Epithelial cell of proximal tubule (primary cell): ENCODE measurements around the gene GSTO2. TPM values are rescaled to one million over a fixed set of nuclear protein-coding genes. Genes with fewer than 3 reads are reported as not detected.

Experiments
- DNase-seq: peaks from one replicate; pipeline ENCODE4 v3.0.0-alpha.2; 2011; ENCODE audit warnings: low read depth
- H3K4me3 ChIP-seq: 2 replicates; pipeline ENCODE4 v1.5.1; 2011; ENCODE audit warnings: low read depth, mild to moderate bottlenecking, low read length
- CTCF ChIP-seq: conservative IDR thresholded peaks from 2 replicates; pipeline ENCODE4 v1.5.1; 2012; ENCODE audit warnings: low read depth, mild to moderate bottlenecking, low read length
- total RNA-seq: library from RNA; depleted of rRNA; stranded (reverse); fragments of >200 nt; gene quantifications from 2 replicates; pipeline ENCODE4 v1.2.3, GENCODE V29; 2015

GSTO2 gene
- total RNA-seq, 1 donor from 2014 or later, result 9.5 TPM

- DNase-seq, result no peak
- TF ChIP-seq CTCF, result no peak
Observed at GRCh38 chr10:104296687-104297436, 27.9 kb downstream of the GSTO2 start.

GRCh38 chr10:104297697-104298660 lies 29.0 kb downstream of the GSTO2 start:
- peak; percentile 59 for TF ChIP-seq CTCF

More at GRCh38 chr10:104296687-104297436, 27.9 kb downstream of the GSTO2 start:
- H3K4me3 ChIP-seq, result no peak overlapping the region

GRCh38 chr10:104299031-104299904 lies 30.3 kb downstream of the GSTO2 start:
- no peak for DNase-seq
- TF ChIP-seq CTCF, result no peak
- no peak overlapping the region for H3K4me3 ChIP-seq

More at GRCh38 chr10:104297697-104298660, 29.0 kb downstream of the GSTO2 start:
- no peak overlapping the region for H3K4me3 ChIP-seq
- DNase-seq, result no peak

- no peak for TF ChIP-seq CTCF
- DNase-seq, result no peak
- H3K4me3 ChIP-seq, result no peak overlapping the region
Observed at GRCh38 chr10:104300002-104300735, 31.2 kb downstream of the GSTO2 start.

GRCh38 chr10:104300736-104301292 lies 31.8 kb downstream of the GSTO2 start:
- peak; percentile 38 for TF ChIP-seq CTCF
- no peak overlapping the region for H3K4me3 ChIP-seq

More at GRCh38 chr10:104300736-104301292, 31.8 kb downstream of the GSTO2 start:
- peak; percentile 94 for DNase-seq
